ENCODE results near the gene C15orf39.

- TF ChIP-seq CTCF (IDR thresholded peaks at IDR 0.05): no peak
- no peak for TF ChIP-seq POLR2A (IDR thresholded peaks at IDR 0.05)
Measured at GRCh38 chr15:75229191-75230015, 27.7 kb downstream of the C15orf39 start.
